HL-60 (cell line): Measurements from ENCODE around the gene CYP4F11.
"Not testable (repeated sequence)": the region's sequence is repeated elsewhere in the genome, so short reads cannot be mapped to it uniquely, and the experiment has no call there.

Experiments used
- DNase-seq, 2 experiments: peaks; one replicate each; pipeline ENCODE4 v3.0.0-alpha.2; 2010 to 2020; ENCODE audit warnings: low read depth in 1 of 2, low spot score in 1 of 2
- H3K27ac ChIP-seq: fragments of 250-450 bp; sonication (Bioruptor Pico); replicated peaks from 2 replicates; pipeline ENCODE4 v1.5.1; 2020; ENCODE audit warnings: mild to moderate bottlenecking, moderate library complexity
- H3K27me3 ChIP-seq: fragments of 250-450 bp; sonication (Bioruptor Pico); 2 replicates; pipeline ENCODE4 v1.5.1; 2021; ENCODE audit warnings: mild to moderate bottlenecking, moderate library complexity; ENCODE audit not compliant: insufficient read depth, poor library complexity, severe bottlenecking
- H3K4me3 ChIP-seq: replicated peaks from 2 replicates; pipeline ENCODE4 v1.5.1; 2011; ENCODE audit warnings: mild to moderate bottlenecking, control low read depth, low read length; ENCODE audit not compliant: insufficient read depth
- GABPA ChIP-seq: IDR thresholded peaks from 2 replicates; pipeline ENCODE4 v1.6.1; 2012; ENCODE audit warnings: low read depth
- POLR2AphosphoS5 ChIP-seq: IDR thresholded peaks from 2 replicates; pipeline ENCODE4 v1.6.1; 2012; ENCODE audit warnings: low read depth
- SPI1 ChIP-seq: IDR thresholded peaks from 2 replicates; pipeline ENCODE4 v1.6.1; 2012; ENCODE audit warnings: low read depth, mild to moderate bottlenecking, borderline replicate concordance
- TF ChIP-seq, protein P1 (sequence below): IDR thresholded peaks from 2 replicates; pipeline ENCODE4 v1.6.1; 2012; ENCODE audit warnings: low read depth; ENCODE audit not compliant: insufficient replicate concordance
- TF ChIP-seq, protein P2 (sequence below): IDR thresholded peaks from one replicate; pipeline ENCODE4 v1.5.1; 2011; ENCODE audit warnings: low read length, control low read depth, inconsistent platforms; ENCODE audit not compliant: insufficient read depth

CYP4F11 gene

DNA sequence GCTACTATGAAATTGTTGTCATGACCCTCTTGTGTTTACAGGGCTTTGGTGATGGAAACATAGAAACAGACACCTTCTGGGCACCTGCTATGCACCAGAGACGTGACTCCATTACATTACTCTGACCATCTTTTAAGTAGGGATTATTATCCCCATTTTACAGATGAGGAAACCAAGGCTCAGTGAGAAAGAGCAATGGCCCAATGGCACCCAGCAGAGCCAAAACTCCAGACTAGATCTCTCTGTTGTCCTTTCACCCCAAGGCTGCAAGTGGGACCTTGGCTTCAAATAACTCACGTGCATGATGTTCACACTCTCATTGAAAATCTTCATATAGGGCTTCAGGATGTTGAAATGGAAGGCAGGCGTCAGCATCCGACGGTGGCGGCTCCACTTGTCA lies 42.3 kb downstream of the CYP4F11 start:
- TF ChIP-seq SPI1: no peak
- TF ChIP-seq, protein P1, sequence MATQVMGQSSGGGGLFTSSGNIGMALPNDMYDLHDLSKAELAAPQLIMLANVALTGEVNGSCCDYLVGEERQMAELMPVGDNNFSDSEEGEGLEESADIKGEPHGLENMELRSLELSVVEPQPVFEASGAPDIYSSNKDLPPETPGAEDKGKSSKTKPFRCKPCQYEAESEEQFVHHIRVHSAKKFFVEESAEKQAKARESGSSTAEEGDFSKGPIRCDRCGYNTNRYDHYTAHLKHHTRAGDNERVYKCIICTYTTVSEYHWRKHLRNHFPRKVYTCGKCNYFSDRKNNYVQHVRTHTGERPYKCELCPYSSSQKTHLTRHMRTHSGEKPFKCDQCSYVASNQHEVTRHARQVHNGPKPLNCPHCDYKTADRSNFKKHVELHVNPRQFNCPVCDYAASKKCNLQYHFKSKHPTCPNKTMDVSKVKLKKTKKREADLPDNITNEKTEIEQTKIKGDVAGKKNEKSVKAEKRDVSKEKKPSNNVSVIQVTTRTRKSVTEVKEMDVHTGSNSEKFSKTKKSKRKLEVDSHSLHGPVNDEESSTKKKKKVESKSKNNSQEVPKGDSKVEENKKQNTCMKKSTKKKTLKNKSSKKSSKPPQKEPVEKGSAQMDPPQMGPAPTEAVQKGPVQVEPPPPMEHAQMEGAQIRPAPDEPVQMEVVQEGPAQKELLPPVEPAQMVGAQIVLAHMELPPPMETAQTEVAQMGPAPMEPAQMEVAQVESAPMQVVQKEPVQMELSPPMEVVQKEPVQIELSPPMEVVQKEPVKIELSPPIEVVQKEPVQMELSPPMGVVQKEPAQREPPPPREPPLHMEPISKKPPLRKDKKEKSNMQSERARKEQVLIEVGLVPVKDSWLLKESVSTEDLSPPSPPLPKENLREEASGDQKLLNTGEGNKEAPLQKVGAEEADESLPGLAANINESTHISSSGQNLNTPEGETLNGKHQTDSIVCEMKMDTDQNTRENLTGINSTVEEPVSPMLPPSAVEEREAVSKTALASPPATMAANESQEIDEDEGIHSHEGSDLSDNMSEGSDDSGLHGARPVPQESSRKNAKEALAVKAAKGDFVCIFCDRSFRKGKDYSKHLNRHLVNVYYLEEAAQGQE: no peak
- no peak for TF ChIP-seq GABPA
- TF ChIP-seq POLR2AphosphoS5: no peak
- TF ChIP-seq, protein P2, sequence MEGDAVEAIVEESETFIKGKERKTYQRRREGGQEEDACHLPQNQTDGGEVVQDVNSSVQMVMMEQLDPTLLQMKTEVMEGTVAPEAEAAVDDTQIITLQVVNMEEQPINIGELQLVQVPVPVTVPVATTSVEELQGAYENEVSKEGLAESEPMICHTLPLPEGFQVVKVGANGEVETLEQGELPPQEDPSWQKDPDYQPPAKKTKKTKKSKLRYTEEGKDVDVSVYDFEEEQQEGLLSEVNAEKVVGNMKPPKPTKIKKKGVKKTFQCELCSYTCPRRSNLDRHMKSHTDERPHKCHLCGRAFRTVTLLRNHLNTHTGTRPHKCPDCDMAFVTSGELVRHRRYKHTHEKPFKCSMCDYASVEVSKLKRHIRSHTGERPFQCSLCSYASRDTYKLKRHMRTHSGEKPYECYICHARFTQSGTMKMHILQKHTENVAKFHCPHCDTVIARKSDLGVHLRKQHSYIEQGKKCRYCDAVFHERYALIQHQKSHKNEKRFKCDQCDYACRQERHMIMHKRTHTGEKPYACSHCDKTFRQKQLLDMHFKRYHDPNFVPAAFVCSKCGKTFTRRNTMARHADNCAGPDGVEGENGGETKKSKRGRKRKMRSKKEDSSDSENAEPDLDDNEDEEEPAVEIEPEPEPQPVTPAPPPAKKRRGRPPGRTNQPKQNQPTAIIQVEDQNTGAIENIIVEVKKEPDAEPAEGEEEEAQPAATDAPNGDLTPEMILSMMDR: no peak
- DNase-seq: no peak

DNA sequence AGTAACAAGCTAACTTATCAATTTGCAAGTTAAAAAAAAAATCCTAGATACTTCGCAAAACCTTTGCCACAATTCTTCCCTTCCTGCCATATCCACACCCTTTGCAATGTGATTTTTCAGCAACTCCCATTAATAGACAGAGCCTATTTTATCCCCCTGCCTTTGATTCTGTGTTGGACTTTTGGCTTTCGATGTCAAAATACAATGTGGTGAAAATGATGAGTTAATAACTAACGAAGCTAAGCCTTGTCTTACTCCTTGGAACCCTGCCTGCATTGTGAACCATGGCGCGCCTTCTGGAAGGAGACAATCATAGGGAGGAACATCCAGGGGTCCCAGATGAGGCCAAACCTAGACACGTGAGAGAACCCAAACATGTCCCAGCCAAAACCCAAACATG lies 42.9 kb downstream of the CYP4F11 start:
- Histone ChIP-seq H3K4me3 (no peak overlapping the region), H3K27me3 (no peaks in the 10 kb centered on the region), H3K27ac (no peak overlapping the region)
- TF ChIP-seq SPI1 (no peak), POLR2AphosphoS5 (no peak), GABPA (no peak)
- TF ChIP-seq, protein P1: no peak
- TF ChIP-seq, protein P2: no peak
- DNase-seq: no peak

More for the DNA sequence above, 42.3 kb downstream of the CYP4F11 start:
- Histone ChIP-seq H3K27ac (no peak overlapping the region), H3K4me3 (no peak overlapping the region), H3K27me3 (no peaks in the 10 kb centered on the region)

DNA sequence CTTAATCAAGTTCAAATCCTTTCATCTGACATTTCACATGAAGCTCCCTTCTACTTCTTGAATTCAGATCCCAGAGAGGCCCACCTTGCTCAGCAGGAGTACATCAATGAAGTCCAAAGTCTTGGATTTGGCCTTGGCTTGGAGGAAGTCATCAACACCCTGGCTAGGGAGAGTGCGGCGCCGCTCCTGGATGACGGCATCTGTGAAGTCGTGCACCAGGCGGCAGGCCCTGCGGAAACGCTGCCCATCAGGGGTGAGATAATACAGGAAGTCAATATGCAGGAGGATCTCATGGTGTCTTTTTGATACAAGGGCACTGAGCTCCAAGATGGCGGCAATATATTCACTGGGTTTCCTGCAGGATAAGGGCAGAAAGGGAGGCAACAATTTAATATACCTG lies 45.0 kb downstream of the CYP4F11 start:
- H3K4me3 ChIP-seq, H3K27me3 ChIP-seq, DNase-seq, H3K27ac ChIP-seq: not testable (repeated sequence)

DNA sequence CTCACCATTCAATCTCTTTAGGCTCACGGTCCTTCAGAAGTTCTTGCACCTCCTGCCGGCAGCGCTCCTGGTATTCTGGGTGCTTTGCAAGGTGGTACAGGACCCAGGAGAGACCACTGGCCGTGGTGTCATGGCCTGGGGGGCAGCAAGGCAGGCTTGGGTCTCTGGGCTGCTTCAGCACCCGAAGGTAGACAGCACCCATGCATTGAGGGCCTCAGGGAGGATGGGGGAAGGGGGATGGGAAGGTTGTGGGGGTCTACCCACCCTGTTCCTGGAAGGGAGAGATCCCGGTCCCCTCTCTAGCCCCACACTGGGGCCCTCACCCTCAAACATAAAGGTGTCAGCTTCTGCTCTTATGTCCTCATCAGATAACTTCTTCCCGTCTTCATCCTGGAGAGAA lies 48.4 kb downstream of the CYP4F11 start:
- Histone ChIP-seq H3K4me3 (no peak overlapping the region), H3K27ac (no peak overlapping the region), H3K27me3 (no peaks in the 10 kb centered on the region)
- no peak for DNase-seq
- TF ChIP-seq, protein P1: peak; percentile 63
- TF ChIP-seq SPI1: no peak
